Immature natural killer cell (primary cell): ENCODE results near the gene RBM47. TPM values are rescaled to one million over a fixed set of nuclear protein-coding genes. Genes with fewer than 3 reads are reported as not detected.
"Not testable (repeated sequence)": the region's sequence is repeated elsewhere in the genome, so short reads cannot be mapped to it uniquely, and the experiment has no call there.

Experiments used
- DNase-seq, 3 donors: peaks; one replicate each; pipeline ENCODE4 v3.0.0; 2022; ENCODE audit warnings: mixed read lengths in 1 of 3
- H3K27ac Mint-ChIP-seq, 6 donors: one replicate each; pipeline ENCODE4 v1.8.0; 2020; ENCODE audit warnings: mixed read lengths in 6 of 6, mild to moderate bottlenecking in 5 of 6, inconsistent platforms in 4 of 6, moderate library complexity in 3 of 6
- H3K27me3 Mint-ChIP-seq, 3 donors: one replicate each; pipeline ENCODE4 v1.8.0; 2020 to 2021; ENCODE audit warnings: low read depth in 3 of 3, mild to moderate bottlenecking in 3 of 3, mixed read lengths in 3 of 3, moderate library complexity in 3 of 3, inconsistent platforms in 1 of 3
- H3K36me3 Mint-ChIP-seq, 3 donors: one replicate each; pipeline ENCODE4 v1.8.0; 2020; ENCODE audit warnings: mixed read lengths in 3 of 3, inconsistent platforms in 2 of 3, mild to moderate bottlenecking in 2 of 3
- H3K4me1 Mint-ChIP-seq, 2 donors: one replicate each; pipeline ENCODE4 v1.8.0; 2020; ENCODE audit warnings: inconsistent platforms in 2 of 2, mild to moderate bottlenecking in 2 of 2, mixed read lengths in 2 of 2, moderate library complexity in 1 of 2
- H3K4me3 Mint-ChIP-seq, 5 donors: one replicate each; pipeline ENCODE4 v1.8.0; 2020; ENCODE audit warnings: mild to moderate bottlenecking in 5 of 5, mixed read lengths in 5 of 5, inconsistent platforms in 3 of 5, moderate library complexity in 3 of 5
- H3K9me3 Mint-ChIP-seq, 6 donors: one replicate each; pipeline ENCODE4 v1.8.0; 2020; ENCODE audit warnings: mild to moderate bottlenecking in 6 of 6, mixed read lengths in 6 of 6, inconsistent platforms in 4 of 6, moderate library complexity in 3 of 6
- polyA plus RNA-seq, 3 donors: library from polyadenylated mRNA; unstranded; fragments of 300-500 nt; fragmentation: Illumina TruSeq; gene quantifications; one replicate each; pipeline ENCODE4 v1.2.3, GENCODE V29; 2021

RBM47 gene
- polyA plus RNA-seq, 3 donors from 2014 or later = 0.24 to 1.9 (median 0.49) TPM

GRCh38 chr4:40437741-40438383 lies 191.8 kb downstream of the RBM47 start:
- no peak for DNase-seq
- Mint-ChIP-seq H3K4me3 (no peak overlapping the region), H3K27ac (no peak overlapping the region), H3K4me1 (no peaks in the 10 kb centered on the region), H3K36me3 (no peaks in the 10 kb centered on the region), H3K9me3 (no peaks in the 10 kb centered on the region), H3K27me3 (peaks cover 0 to 14% (median 7%) of the 10 kb centered on the region in 3 donors)

- H3K4me3 Mint-ChIP-seq, H3K27ac Mint-ChIP-seq, H3K9me3 Mint-ChIP-seq: not testable (repeated sequence)
Observed at GRCh38 chr4:40435306-40435705, 194.4 kb downstream of the RBM47 start.

GRCh38 chr4:40434126-40434687 lies 195.5 kb downstream of the RBM47 start:
- Mint-ChIP-seq H3K9me3 (no peaks in the 10 kb centered on the region), H3K4me3 (no peak overlapping the region), H3K36me3 (no peaks in the 10 kb centered on the region), H3K27me3 (peaks cover 0 to 6% (median 6%) of the 10 kb centered on the region in 3 donors), H3K27ac (no peak overlapping the region), H3K4me1 (no peaks in the 10 kb centered on the region)
- no peak for DNase-seq

More at GRCh38 chr4:40435306-40435705, 194.4 kb downstream of the RBM47 start:
- H3K4me1 Mint-ChIP-seq, H3K36me3 Mint-ChIP-seq, DNase-seq, H3K27me3 Mint-ChIP-seq: not testable (repeated sequence)

DNA sequence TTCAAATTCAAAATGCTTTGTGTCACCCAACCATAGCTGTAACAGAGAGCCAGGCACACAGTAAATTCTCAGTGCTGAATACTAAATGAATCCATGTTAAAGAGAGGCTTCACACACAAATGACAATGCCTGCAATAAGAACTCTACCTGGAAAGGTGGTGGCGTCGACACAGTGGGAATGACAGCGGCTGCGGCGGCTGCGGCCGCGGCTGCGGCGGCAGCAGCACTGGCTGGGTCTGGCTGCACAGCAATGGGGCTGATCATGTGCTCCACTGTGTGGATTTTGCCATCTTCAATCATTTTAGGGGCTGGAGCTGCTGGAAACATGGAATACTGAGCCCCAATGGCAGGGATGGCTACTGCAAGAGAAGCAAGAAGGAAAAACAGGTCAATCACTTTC lies 197.2 kb downstream of the RBM47 start:
- Mint-ChIP-seq H3K36me3 (no peaks in the 10 kb centered on the region), H3K27me3 (peaks cover 0 to 6% (median 6%) of the 10 kb centered on the region in 3 donors), H3K9me3 (no peaks in the 10 kb centered on the region), H3K4me3 (no peak overlapping the region), H3K27ac (no peak overlapping the region), H3K4me1 (no peaks in the 10 kb centered on the region)
- DNase-seq = no peak

DNA sequence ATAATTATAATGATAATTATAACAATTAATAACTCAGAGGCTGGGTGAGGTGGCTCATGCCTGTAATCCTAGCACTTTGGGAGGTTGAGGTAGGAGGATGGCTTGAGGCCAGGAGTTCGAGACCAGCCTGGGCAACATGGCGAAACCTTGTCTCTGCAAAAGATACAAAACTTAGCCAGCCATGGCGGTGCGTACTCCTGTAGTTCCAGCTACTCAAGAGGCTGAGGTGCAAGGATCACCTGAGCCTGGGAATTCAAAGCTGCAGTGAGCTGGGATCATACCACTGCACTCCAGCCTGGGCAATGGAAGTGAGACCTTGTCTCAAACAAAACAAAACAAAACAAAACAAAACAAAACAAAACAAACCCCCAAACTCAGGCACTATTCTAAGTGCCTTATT lies 201.8 kb downstream of the RBM47 start:
- not testable (repeated sequence) for DNase-seq, H3K4me1 Mint-ChIP-seq, H3K36me3 Mint-ChIP-seq, H3K4me3 Mint-ChIP-seq, H3K27me3 Mint-ChIP-seq, H3K27ac Mint-ChIP-seq, H3K9me3 Mint-ChIP-seq

GRCh38 chr4:40427128-40427527 lies 202.5 kb downstream of the RBM47 start:
- peaks cover 0 to 7% (median 0%) of the 10 kb centered on the region in 3 donors for H3K27me3 Mint-ChIP-seq
- H3K4me3 Mint-ChIP-seq = no peak overlapping the region
- DNase-seq = no peak
- no peaks in the 10 kb centered on the region for H3K36me3 Mint-ChIP-seq
- no peaks in the 10 kb centered on the region for H3K4me1 Mint-ChIP-seq
- no peaks in the 10 kb centered on the region for H3K9me3 Mint-ChIP-seq
- H3K27ac Mint-ChIP-seq = no peak overlapping the region

GRCh38 chr4:40425799-40426574 lies 203.7 kb downstream of the RBM47 start:
- Mint-ChIP-seq H3K27me3 (peaks cover 0 to 7% (median 0%) of the 10 kb centered on the region in 3 donors), H3K4me3 (no peak overlapping the region), H3K27ac (no peak overlapping the region), H3K36me3 (no peaks in the 10 kb centered on the region), H3K4me1 (no peaks in the 10 kb centered on the region), H3K9me3 (no peaks in the 10 kb centered on the region)
- no peak for DNase-seq

- DNase-seq = no peak
- H3K4me3 Mint-ChIP-seq = no peak overlapping the region
- no peak overlapping the region for H3K27ac Mint-ChIP-seq
- peaks cover 0 to 4% (median 0%) of the 10 kb centered on the region in 3 donors for H3K36me3 Mint-ChIP-seq
- H3K27me3 Mint-ChIP-seq = peaks cover 0 to 7% (median 0%) of the 10 kb centered on the region in 3 donors
- H3K4me1 Mint-ChIP-seq = no peaks in the 10 kb centered on the region
- no peaks in the 10 kb centered on the region for H3K9me3 Mint-ChIP-seq
Observed at GRCh38 chr4:40423735-40424134, 205.9 kb downstream of the RBM47 start.

- H3K4me1 Mint-ChIP-seq = no peaks in the 10 kb centered on the region
- peaks cover 0 to 6% (median 0%) of the 10 kb centered on the region in 3 donors for H3K27me3 Mint-ChIP-seq
- no peaks in the 10 kb centered on the region for H3K9me3 Mint-ChIP-seq
- H3K27ac Mint-ChIP-seq = no peak overlapping the region
- H3K36me3 Mint-ChIP-seq = peaks cover 0 to 4% (median 0%) of the 10 kb centered on the region in 3 donors
- no peak for DNase-seq
- no peak overlapping the region for H3K4me3 Mint-ChIP-seq
Observed at GRCh38 chr4:40421839-40422708, 207.6 kb downstream of the RBM47 start.

DNA sequence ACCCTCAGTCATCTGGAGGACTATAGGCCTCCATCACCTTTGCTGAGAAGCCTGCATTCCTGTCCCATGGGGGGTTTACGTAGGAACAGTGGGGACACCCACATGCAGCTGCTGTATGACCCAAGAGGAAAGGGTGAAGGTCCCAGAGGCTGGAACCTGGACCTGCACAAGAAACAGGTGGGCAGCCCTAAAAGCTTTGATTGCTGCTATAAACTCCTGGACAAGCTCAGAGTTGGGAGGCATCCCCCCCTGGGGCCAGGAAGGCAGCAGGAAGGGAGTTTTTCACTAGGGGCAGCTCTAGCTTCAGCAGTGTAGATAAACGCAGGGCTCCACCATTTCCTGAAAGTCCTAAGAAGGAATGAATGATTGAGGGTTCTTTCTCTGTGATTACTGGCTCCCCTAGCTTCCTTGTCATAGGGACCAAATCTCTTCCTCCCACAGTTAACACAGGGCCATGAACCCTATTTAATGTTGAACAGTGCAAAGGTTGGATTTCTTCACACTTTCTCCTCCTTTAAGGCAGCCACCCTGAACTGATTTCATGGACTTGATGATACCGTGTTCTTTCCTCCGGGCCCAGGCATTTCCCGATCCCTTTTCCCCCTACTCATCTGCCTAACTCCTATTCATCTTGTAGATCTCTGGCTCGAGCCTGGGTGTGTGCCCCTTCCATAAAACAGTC lies 210.3 kb downstream of the RBM47 start:
- H3K4me1 Mint-ChIP-seq = no peaks in the 10 kb centered on the region
- no peak overlapping the region for H3K27ac Mint-ChIP-seq
- H3K27me3 Mint-ChIP-seq = peaks cover 0 to 2% (median 0%) of the 10 kb centered on the region in 3 donors
- no peak for DNase-seq
- H3K9me3 Mint-ChIP-seq = no peaks in the 10 kb centered on the region
- no peak overlapping the region for H3K4me3 Mint-ChIP-seq
- H3K36me3 Mint-ChIP-seq = peaks cover 0 to 4% (median 0%) of the 10 kb centered on the region in 3 donors

GRCh38 chr4:40418430-40419230 lies 211.0 kb downstream of the RBM47 start:
- H3K36me3 Mint-ChIP-seq = peaks cover 0 to 4% (median 0%) of the 10 kb centered on the region in 3 donors
- peaks cover 0 to 2% (median 0%) of the 10 kb centered on the region in 3 donors for H3K27me3 Mint-ChIP-seq
- no peak for DNase-seq
- no peak overlapping the region for H3K27ac Mint-ChIP-seq
- no peak overlapping the region for H3K4me3 Mint-ChIP-seq
- no peaks in the 10 kb centered on the region for H3K4me1 Mint-ChIP-seq
- H3K9me3 Mint-ChIP-seq = no peaks in the 10 kb centered on the region

DNA sequence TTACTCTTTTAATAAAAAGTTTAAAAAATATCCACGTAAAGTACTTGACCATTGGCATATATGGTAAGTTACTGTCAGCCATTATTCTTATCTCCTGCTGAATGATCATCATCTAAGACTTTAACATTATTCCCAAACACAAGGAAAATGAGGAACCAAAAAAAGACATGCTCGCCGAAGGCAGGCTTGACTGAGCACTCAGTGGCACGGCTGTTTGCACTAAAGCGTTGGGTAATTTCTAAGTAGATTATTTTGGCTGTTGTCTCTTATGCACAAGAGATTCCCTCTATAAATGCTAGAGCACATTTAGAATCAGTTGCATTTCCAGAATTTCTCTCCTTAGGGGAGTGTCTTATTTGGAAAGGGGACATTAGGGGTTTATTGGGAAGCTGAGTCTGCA lies 211.7 kb downstream of the RBM47 start:
- H3K27me3 Mint-ChIP-seq = peaks cover 0 to 2% (median 0%) of the 10 kb centered on the region in 3 donors
- no peaks in the 10 kb centered on the region for H3K4me1 Mint-ChIP-seq
- H3K36me3 Mint-ChIP-seq = peaks cover 0 to 4% (median 0%) of the 10 kb centered on the region in 3 donors
- no peak overlapping the region for H3K4me3 Mint-ChIP-seq
- H3K9me3 Mint-ChIP-seq = no peaks in the 10 kb centered on the region
- no peak overlapping the region for H3K27ac Mint-ChIP-seq
- DNase-seq = no peak
